Adipocyte (in vitro differentiated cells): ENCODE measurements around the gene ARMH1.
"Not testable (repeated sequence)": the region's sequence is repeated elsewhere in the genome, so short reads cannot be mapped to it uniquely, and the experiment has no call there.

Experiments used
- DNase-seq: peaks from one replicate; pipeline ENCODE4 v3.0.0-alpha.2; 2015; ENCODE audit warnings: low read depth
- H3K27me3 ChIP-seq: replicated peaks from 2 replicates; pipeline ENCODE4 v1.7.0; 2013; ENCODE audit warnings: mild to moderate bottlenecking, low read length, moderate library complexity; ENCODE audit not compliant: control insufficient read depth, insufficient read depth
- H3K36me3 ChIP-seq: 2 replicates; pipeline ENCODE4 v1.7.0; 2013; ENCODE audit warnings: low read length, mild to moderate bottlenecking, moderate library complexity; ENCODE audit not compliant: control insufficient read depth, insufficient read depth, severe bottlenecking
- H3K4me1 ChIP-seq: 2 replicates; pipeline ENCODE4 v1.7.0; 2013; ENCODE audit warnings: mild to moderate bottlenecking, low read length, moderate library complexity; ENCODE audit not compliant: control insufficient read depth, insufficient read depth
- H3K4me3 ChIP-seq: 2 replicates; pipeline ENCODE4 v1.7.0; 2013; ENCODE audit warnings: mild to moderate bottlenecking, low read length, moderate library complexity
- H3K9ac ChIP-seq: 2 replicates; pipeline ENCODE4 v1.7.0; 2013; ENCODE audit warnings: mild to moderate bottlenecking, low read length, moderate library complexity
- H3K9me3 ChIP-seq: 2 replicates; pipeline ENCODE4 v1.7.0; 2013; ENCODE audit warnings: mild to moderate bottlenecking, low read length, moderate library complexity; ENCODE audit not compliant: control insufficient read depth

ARMH1 gene

DNA sequence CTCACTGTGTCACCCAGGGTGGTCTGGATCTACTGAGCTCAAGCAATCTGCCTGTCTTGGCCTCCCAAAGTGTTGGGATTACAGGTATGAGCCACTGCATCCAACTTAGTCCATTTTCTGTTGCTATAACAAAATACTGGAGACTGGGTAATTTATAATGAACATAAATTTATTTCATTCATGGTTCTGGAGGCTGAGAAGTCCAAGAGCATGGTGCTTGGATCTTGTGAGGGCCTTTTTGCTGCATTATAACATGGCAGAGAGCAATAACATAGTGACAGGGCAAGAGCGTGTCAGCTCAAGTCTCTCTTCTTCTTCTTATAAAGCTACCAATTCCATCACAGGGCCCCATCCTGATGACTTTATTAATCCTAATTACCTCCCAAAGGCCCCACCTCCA lies 61.5 kb downstream of the ARMH1 start:
- H3K9me3 ChIP-seq = no peaks in the 10 kb centered on the region
- no peak overlapping the region for H3K4me3 ChIP-seq
- no peaks in the 10 kb centered on the region for H3K36me3 ChIP-seq
- H3K4me1 ChIP-seq = peaks cover 21% of the 10 kb centered on the region
- DNase-seq = no peak
- no peak overlapping the region for H3K9ac ChIP-seq
- H3K27me3 ChIP-seq = no peaks in the 10 kb centered on the region

DNA sequence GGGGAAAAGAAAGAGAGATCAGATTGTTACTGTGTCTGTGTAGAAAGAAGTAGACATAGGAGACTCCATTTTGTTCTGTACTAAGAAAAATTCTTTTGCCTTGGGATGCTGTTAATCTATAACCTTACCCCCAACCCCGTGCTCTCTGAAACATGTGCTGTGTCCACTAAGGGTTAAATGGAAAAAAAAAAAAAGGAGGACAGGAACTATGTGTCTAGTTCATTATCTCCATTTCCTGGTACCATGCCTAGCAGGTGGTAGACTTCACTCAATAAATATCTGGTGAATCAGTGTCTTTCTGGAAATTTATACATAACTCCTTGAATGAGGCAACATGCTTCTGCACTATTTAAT lies 64.4 kb downstream of the ARMH1 start:
- H3K9me3 ChIP-seq, DNase-seq, H3K36me3 ChIP-seq, H3K27me3 ChIP-seq: not testable (repeated sequence)
- Histone ChIP-seq H3K9ac (peak overlapping the region; percentile 94), H3K4me3 (peak overlapping the region; percentile 93), H3K4me1 (peaks cover 11% of the 10 kb centered on the region)

DNA sequence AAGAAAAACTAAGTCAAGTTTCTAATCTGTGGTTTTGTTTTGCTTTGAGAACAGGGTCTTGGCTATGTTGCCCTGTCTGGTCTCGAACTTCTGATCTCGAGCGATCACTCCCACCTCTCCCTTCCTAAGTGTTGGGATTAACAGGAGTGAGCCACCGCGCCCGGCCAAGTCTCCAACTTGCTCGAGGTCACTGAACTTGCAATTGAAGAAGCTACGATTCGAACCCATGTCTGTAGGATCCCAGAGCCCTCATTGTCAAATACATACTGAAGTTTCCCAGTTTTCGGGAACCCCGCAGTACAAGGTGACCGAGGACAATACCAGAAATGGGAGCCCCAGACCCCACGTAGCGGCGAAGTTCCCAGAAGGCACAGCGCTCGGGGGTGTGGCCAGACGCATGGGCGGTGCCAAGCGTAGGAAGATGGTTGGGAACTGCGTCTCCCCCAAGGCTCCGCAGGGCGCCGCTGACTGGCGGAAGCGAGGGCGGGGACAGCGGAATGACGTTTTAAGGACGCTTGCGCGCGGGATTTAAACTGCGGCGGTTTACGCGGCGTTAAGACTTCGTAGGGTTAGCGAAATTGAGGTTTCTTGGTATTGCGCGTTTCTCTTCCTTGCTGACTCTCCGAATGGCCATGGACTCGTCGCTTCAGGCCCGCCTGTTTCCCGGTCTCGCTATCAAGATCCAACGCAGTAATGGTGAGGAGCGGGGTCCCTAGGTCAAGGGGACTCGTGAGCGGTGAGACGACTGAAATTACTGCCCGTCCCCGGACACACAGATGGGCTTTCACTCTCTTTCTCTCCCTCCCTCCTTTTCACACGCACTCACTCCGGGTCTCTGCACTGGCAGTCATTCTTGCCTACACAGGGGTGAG lies 65.0 kb downstream of the ARMH1 start, which contains the start of gene KIF2C:
Gene KIF2C (plus strand): TSS at position 531 of the 872 bp plus-strand sequence. CDS start 96 bp downstream, at position 627.
- no peaks in the 10 kb centered on the region for H3K27me3 ChIP-seq
- peak within 1 kb of the TSS; percentile 94 for H3K9ac ChIP-seq
- no peaks in the 10 kb centered on the region for H3K36me3 ChIP-seq
- H3K4me1 ChIP-seq = peaks cover 11% of the 10 kb centered on the region
- H3K9me3 ChIP-seq = no peaks in the 10 kb centered on the region
- peak; percentile 99 for DNase-seq
- H3K4me3 ChIP-seq = peak within 1 kb of the TSS; percentile 93

DNA sequence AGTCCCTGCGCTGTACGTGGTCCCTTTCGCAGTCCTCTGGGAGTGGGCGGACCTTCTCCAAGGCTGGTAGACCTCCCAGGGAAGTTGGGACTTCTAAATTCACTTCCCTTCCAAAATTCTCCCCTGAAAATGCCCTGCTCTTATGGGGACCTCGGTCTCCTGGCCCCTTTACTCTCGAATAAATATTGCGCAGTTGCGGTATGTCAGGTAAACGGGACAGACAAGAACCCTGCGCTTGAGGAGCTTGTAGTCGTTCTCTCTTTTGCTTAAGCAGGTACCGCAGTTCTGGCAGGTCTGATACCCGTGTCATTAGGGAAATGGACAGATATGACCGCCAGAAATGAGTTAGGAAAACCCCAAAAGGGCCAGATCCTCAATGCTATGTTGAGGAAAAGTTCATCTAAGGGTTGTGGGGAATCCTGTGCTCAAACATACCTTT lies 65.7 kb downstream of the ARMH1 start:
- Histone ChIP-seq H3K9me3 (no peaks in the 10 kb centered on the region), H3K4me3 (peak overlapping the region; percentile 93), H3K36me3 (no peaks in the 10 kb centered on the region), H3K4me1 (peaks cover 11% of the 10 kb centered on the region), H3K27me3 (no peaks in the 10 kb centered on the region), H3K9ac (peak overlapping the region; percentile 65)
- DNase-seq = no peak

DNA sequence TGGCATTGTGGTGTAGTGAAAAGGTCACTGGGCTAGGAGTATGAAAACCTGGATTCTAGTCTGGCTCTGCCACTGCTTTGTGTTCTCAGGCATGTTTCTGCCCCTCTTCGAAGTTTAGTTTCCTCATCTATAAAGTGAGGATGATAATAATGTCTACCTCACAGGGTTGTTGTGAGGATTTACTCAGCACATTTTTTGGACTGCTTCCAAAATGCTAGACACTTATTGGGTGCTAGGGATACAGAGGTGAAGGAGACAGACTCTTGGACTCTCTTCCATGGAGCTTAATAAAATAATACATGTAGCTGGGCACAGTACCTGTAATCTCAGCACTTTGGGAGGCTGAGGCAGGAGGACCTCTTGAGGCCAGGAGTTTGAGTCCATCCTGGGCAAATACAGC lies 68.7 kb downstream of the ARMH1 start:
- Histone ChIP-seq H3K36me3 (no peaks in the 10 kb centered on the region), H3K4me1 (peaks cover 11% of the 10 kb centered on the region), H3K4me3 (no peak overlapping the region), H3K9ac (no peak overlapping the region), H3K27me3 (no peaks in the 10 kb centered on the region), H3K9me3 (no peaks in the 10 kb centered on the region)
- no peak for DNase-seq

DNA sequence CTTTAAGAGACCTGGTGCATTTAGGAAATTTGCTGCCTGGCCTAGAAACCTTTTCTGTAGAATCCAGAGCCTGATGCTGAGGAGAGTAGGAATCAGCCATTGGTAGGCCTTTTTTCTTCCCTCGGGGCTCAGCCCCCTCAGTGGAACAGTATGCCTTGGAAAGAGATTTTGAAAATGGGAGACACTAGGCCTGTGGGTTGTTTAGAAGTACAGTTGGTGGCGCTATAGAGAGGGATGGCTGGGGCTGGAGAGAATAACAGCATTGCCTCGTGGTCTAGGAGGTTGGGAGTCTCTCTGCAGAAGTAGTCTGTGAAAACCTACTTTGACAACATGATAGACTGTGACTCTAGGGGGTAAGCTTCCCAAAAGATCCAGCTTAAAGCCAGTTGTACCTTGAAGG lies 73.4 kb downstream of the ARMH1 start:
- H3K9me3 ChIP-seq = no peaks in the 10 kb centered on the region
- no peak overlapping the region for H3K4me3 ChIP-seq
- DNase-seq = no peak
- H3K36me3 ChIP-seq = no peaks in the 10 kb centered on the region
- H3K9ac ChIP-seq = no peak overlapping the region
- no peaks in the 10 kb centered on the region for H3K27me3 ChIP-seq
- no peaks in the 10 kb centered on the region for H3K4me1 ChIP-seq

DNA sequence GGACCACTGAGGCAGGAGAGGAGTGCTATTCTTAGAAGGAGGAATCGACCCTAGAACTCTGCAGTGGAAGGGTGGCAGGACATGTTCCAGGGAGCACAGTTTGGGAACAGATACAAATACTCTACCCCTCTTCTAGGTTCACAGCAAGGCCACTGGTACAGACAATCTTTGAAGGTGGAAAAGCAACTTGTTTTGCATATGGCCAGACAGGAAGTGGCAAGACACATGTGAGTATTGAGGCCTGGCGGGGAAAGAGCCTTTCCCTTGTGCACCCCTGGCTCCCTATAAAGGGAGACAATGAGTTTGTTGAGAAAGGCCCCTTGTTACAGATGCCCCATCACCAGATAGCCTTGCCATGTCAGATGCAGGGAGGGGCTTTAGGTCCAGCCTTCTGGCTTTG lies 82.9 kb downstream of the ARMH1 start:
- Histone ChIP-seq H3K9me3 (no peaks in the 10 kb centered on the region), H3K4me1 (no peaks in the 10 kb centered on the region), H3K4me3 (no peak overlapping the region), H3K27me3 (no peaks in the 10 kb centered on the region), H3K9ac (no peak overlapping the region), H3K36me3 (no peaks in the 10 kb centered on the region)
- DNase-seq = no peak

DNA sequence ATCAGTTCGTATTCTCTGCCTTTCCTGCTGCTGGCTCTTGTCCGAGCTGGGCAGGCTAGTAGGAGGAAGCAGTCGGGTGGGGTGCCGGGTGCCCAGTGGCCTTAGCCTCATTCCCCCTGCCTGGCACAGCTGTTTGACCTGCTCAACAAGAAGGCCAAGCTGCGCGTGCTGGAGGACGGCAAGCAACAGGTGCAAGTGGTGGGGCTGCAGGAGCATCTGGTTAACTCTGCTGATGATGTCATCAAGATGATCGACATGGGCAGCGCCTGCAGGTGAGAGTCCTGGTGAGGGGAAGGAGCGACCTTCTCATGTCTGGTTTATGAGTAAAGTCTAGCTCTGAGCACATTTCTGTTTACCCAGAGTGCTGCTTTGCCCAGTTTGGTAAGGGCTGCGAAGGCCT lies 84.6 kb downstream of the ARMH1 start:
- Histone ChIP-seq H3K9me3 (no peaks in the 10 kb centered on the region), H3K4me3 (no peak overlapping the region), H3K36me3 (no peaks in the 10 kb centered on the region), H3K27me3 (no peaks in the 10 kb centered on the region), H3K9ac (no peak overlapping the region), H3K4me1 (no peaks in the 10 kb centered on the region)
- DNase-seq = no peak

DNA sequence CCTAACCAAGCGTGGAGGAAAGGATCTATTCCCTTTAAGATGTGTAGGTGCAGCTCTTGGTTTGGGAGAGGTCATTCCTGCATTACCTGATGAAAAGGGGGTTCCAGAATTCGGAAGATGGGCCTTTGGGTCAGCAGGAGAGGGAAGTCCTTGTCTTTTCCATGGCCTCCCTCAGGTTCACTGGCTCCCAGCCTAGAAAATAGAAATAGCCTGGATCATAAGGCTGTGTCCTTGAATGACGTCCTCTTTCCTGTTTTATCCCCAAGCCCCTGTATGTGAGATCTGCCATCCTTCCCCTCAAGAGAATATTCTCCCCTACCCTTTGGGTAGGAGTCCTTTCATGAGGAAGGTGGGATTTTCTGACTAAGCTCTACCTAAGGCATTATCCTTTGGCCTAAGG lies 86.4 kb downstream of the ARMH1 start:
- no peaks in the 10 kb centered on the region for H3K36me3 ChIP-seq
- no peak for DNase-seq
- H3K27me3 ChIP-seq = no peaks in the 10 kb centered on the region
- H3K4me3 ChIP-seq = no peak overlapping the region
- H3K9ac ChIP-seq = no peak overlapping the region
- H3K4me1 ChIP-seq = no peaks in the 10 kb centered on the region
- H3K9me3 ChIP-seq = no peaks in the 10 kb centered on the region

DNA sequence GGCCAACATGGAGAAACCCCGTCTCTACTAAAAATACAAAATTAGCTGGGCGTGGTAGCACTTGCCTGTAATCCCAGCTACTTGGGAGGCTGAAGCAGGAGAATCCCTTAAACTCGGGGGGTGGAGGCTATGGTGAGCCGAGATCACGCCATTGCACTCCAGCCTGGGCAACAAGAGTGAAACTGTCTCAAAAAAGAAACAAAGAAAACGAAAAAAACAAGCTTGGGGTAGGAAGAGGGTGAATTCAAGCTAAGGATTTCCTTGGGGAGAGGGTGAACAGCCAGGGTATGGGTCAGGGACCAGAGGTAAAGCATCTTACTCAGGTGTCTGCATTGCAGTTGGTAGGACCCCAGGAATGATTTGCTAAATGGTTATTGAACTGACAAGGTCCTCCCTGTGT lies 91.9 kb downstream of the ARMH1 start:
- not testable (repeated sequence) for H3K9ac ChIP-seq, H3K27me3 ChIP-seq, H3K4me1 ChIP-seq, H3K4me3 ChIP-seq, H3K9me3 ChIP-seq, H3K36me3 ChIP-seq, DNase-seq
